Caco-2 (cell line): Measurements from ENCODE around the gene PHLDB1. TPM values are rescaled to one million over a fixed set of nuclear protein-coding genes. Genes with fewer than 3 reads are reported as not detected.
"Not testable (repeated sequence)": the region's sequence is repeated elsewhere in the genome, so short reads cannot be mapped to it uniquely, and the experiment has no call there.

ENCODE experiments used
- BruUV-seq: library from RNA; stranded (reverse); fragments of 400-500 nt; replicated peaks from 2 replicates; lab custom pipeline; 2021; lab: Mats Ljungman, UMichigan
- CTCF ChIA-PET: fragments of 300-600 bp; sonication (Branson Sonifier 250); formaldehyde crosslinking; loops from one replicate; lab custom pipeline; 2022; ENCODE audit warnings: antibody characterized with exemption; lab: Charles Lee
- POLR2A ChIA-PET: fragments of 300-600 bp; sonication (Branson Sonifier 250); formaldehyde crosslinking; loops from one replicate; lab custom pipeline; 2022; ENCODE audit warnings: antibody characterized with exemption; lab: Charles Lee
- DNase-seq, 2 experiments: peaks; one replicate each; pipeline versions ENCODE4 v3.0.0 to v3.0.0-alpha.2; 2020 to 2022
- H3K27me3 ChIP-seq: replicated peaks from 2 replicates; pipeline ENCODE4 v1.6.0; 2011; ENCODE audit warnings: low read length; ENCODE audit not compliant: control insufficient read depth, insufficient read depth
- H3K36me3 ChIP-seq: 2 replicates; pipeline ENCODE4 v1.5.1; 2011; ENCODE audit warnings: low read length; ENCODE audit not compliant: control insufficient read depth, insufficient read depth
- H3K4me1 ChIP-seq: fragments of 250-450 bp; sonication (Bioruptor Pico); 2 replicates; pipeline ENCODE4 v1.5.1; 2020; ENCODE audit warnings: mild to moderate bottlenecking
- H3K4me3 ChIP-seq: 2 replicates; pipeline ENCODE4 v1.5.1; 2011; ENCODE audit warnings: low read depth, mild to moderate bottlenecking, control low read depth, low read length
- H3K9me3 ChIP-seq: fragments of 250-450 bp; sonication (Bioruptor Pico); 2 replicates; pipeline ENCODE4 v1.5.1; 2020; ENCODE audit warnings: mild to moderate bottlenecking, moderate library complexity
- H3K27ac Mint-ChIP-seq: one replicate; pipeline ENCODE4 v1.8.0; 2022; ENCODE audit warnings: mixed read lengths; ENCODE audit not compliant: unreplicated experiment
- H3K27me3 Mint-ChIP-seq: one replicate; pipeline ENCODE4 v1.8.0; 2022; ENCODE audit warnings: mixed read lengths; ENCODE audit not compliant: insufficient read depth, unreplicated experiment
- H3K36me3 Mint-ChIP-seq: one replicate; pipeline ENCODE4 v1.8.0; 2022; ENCODE audit warnings: mild to moderate bottlenecking, mixed read lengths; ENCODE audit not compliant: insufficient read depth, unreplicated experiment
- H3K4me1 Mint-ChIP-seq: one replicate; pipeline ENCODE4 v1.8.0; 2022; ENCODE audit warnings: low read depth, mixed read lengths; ENCODE audit not compliant: unreplicated experiment
- H3K4me3 Mint-ChIP-seq: one replicate; pipeline ENCODE4 v1.8.0; 2022; ENCODE audit warnings: mild to moderate bottlenecking, moderate library complexity, mixed read lengths; ENCODE audit not compliant: unreplicated experiment
- H3K9me3 Mint-ChIP-seq: one replicate; pipeline ENCODE4 v1.8.0; 2022; ENCODE audit warnings: mixed read lengths; ENCODE audit not compliant: unreplicated experiment
- CTCF ChIP-seq, 2 experiments: fragments of 200-600 bp in 1 of 2; IDR thresholded peaks; 1 replicate in 1 of 2; 2 replicates in 1 of 2; pipeline versions ENCODE4 v1.5.1 to v1.8.0; 2011 to 2022; ENCODE audit warnings: antibody characterized with exemption in 1 of 2, control low read depth in 1 of 2, inconsistent platforms in 1 of 2, low read depth in 1 of 2, low read length in 1 of 2, mild to moderate bottlenecking in 1 of 2, moderate library complexity in 1 of 2; ENCODE audit not compliant: insufficient read depth in 1 of 2, severe bottlenecking in 1 of 2, unreplicated experiment in 1 of 2
- intact Hi-C: fragments of 100-400 bp; cut with micrococcal nuclease; formaldehyde crosslinking; loops from one replicate; pipeline ENCODE4 v1.10.0; 2022; ENCODE audit not compliant: unreplicated experiment
- total RNA-seq: library from RNA; stranded (reverse); gene quantifications from 2 replicates; pipeline ENCODE4 v1.2.3, GENCODE V29; 2022

Gene PHLDB1
- total RNA-seq, 1 experiment from 2014 or later = 72.1 TPM

GRCh38 chr11:118682372-118682771, 75.0 kb downstream of the PHLDB1 start:
- Mint-ChIP-seq H3K4me3 (no peak overlapping the region), H3K36me3 (no peaks in the 10 kb centered on the region), H3K27me3 (no peaks in the 10 kb centered on the region), H3K9me3 (no peaks in the 10 kb centered on the region), H3K4me1 (peaks cover 14% of the 10 kb centered on the region), H3K27ac (no peak overlapping the region)
- intact Hi-C loops = no loop called here
- peaks cover 13% of the 10 kb centered on the region for H3K4me1 ChIP-seq
- no peak overlapping the region for H3K4me3 ChIP-seq
- DNase-seq = no peak
- H3K9me3 ChIP-seq = no peaks in the 10 kb centered on the region
- ChIA-PET POLR2A (no interaction called here), CTCF (interaction anchor here (0.6 kb wide), 1 partner anchor 12 kb away, joined by 4 read pairs; no protein-coding TSS in a partner anchor)
- no peak for TF ChIP-seq CTCF (IDR thresholded peaks at IDR 0.05; ENCODE audit: insufficient read depth in 1 of 2, low read depth in 1 of 2, low read length in 1 of 2, severe bottlenecking in 1 of 2, unreplicated experiment in 1 of 2)
- no peaks in the 10 kb centered on the region for H3K36me3 ChIP-seq
- no TSS peak for BruUV-seq
- no peaks in the 10 kb centered on the region for H3K27me3 ChIP-seq

- H3K4me1 Mint-ChIP-seq = peaks cover 14% of the 10 kb centered on the region
- H3K9me3 ChIP-seq, H3K27ac Mint-ChIP-seq, H3K4me3 Mint-ChIP-seq, H3K36me3 Mint-ChIP-seq, intact Hi-C loops, H3K27me3 Mint-ChIP-seq, H3K27me3 ChIP-seq, BruUV-seq, DNase-seq, H3K4me3 ChIP-seq, POLR2A ChIA-PET, H3K36me3 ChIP-seq, H3K9me3 Mint-ChIP-seq: not testable (repeated sequence)
- H3K4me1 ChIP-seq = peaks cover 13% of the 10 kb centered on the region
- CTCF ChIA-PET = interaction anchor here (0.6 kb wide), 1 partner anchor 13 kb away, joined by 4 read pairs; no protein-coding TSS in a partner anchor
Measured at GRCh38 chr11:118682939-118683338, 75.5 kb downstream of the PHLDB1 start.

GRCh38 chr11:118684187-118684586, 76.8 kb downstream of the PHLDB1 start:
- POLR2A ChIA-PET = interaction anchor here (0.7 kb wide), 1 partner anchor 88 kb away, joined by 5 read pairs; no protein-coding TSS in a partner anchor
- no peaks in the 10 kb centered on the region for H3K27me3 ChIP-seq
- H3K9me3 ChIP-seq = no peaks in the 10 kb centered on the region
- no peak overlapping the region for H3K4me3 ChIP-seq
- peaks cover 7% of the 10 kb centered on the region for H3K4me1 ChIP-seq
- Mint-ChIP-seq H3K9me3 (no peaks in the 10 kb centered on the region), H3K27me3 (no peaks in the 10 kb centered on the region), H3K4me1 (peaks cover 8% of the 10 kb centered on the region), H3K36me3 (no peaks in the 10 kb centered on the region), H3K27ac (no peak overlapping the region), H3K4me3 (no peak overlapping the region)
- no TSS peak for BruUV-seq
- no peak for TF ChIP-seq CTCF (IDR thresholded peaks at IDR 0.05; ENCODE audit: insufficient read depth in 1 of 2, low read depth in 1 of 2, low read length in 1 of 2, severe bottlenecking in 1 of 2, unreplicated experiment in 1 of 2)
- intact Hi-C loops = no loop called here
- DNase-seq = no peak
- H3K36me3 ChIP-seq = no peaks in the 10 kb centered on the region
- CTCF ChIA-PET = no interaction called here
